ENCODE results near the gene GLG1.

GLG1 gene

DNA sequence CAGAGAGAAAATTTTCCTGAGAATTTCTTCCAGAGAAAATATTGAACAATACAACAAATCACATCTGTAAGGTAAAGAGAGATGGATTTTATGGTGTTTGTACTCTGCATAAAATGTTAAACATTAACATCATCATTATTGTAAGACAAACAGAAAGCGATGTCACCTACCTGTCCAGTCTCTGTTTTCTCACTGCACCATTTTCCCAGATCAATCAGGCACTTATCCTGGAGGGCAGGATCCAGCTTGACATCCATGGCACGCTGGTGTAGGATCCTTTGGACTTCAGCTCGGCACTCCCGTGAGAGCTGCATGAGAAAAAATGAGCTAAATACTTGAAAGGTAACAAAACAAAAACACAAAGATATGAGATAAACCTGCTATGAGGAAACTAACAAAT is 129.7 kb downstream of the GLG1 start:
- in situ Hi-C loops (cut with MboI; ENCODE audit: low pct_unique_long_range_greater_than_20kb, low sequenced_read_pairs, unreplicated experiment) = loop anchor here (25.0 kb wide), 1 partner anchor 135 kb away; the partner anchor contains the start of gene GLG1
- DNase-seq (ENCODE audit: low spot score) = no peak
- TF ChIP-seq, protein P1, sequence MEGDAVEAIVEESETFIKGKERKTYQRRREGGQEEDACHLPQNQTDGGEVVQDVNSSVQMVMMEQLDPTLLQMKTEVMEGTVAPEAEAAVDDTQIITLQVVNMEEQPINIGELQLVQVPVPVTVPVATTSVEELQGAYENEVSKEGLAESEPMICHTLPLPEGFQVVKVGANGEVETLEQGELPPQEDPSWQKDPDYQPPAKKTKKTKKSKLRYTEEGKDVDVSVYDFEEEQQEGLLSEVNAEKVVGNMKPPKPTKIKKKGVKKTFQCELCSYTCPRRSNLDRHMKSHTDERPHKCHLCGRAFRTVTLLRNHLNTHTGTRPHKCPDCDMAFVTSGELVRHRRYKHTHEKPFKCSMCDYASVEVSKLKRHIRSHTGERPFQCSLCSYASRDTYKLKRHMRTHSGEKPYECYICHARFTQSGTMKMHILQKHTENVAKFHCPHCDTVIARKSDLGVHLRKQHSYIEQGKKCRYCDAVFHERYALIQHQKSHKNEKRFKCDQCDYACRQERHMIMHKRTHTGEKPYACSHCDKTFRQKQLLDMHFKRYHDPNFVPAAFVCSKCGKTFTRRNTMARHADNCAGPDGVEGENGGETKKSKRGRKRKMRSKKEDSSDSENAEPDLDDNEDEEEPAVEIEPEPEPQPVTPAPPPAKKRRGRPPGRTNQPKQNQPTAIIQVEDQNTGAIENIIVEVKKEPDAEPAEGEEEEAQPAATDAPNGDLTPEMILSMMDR (IDR thresholded peaks at IDR 0.05; ENCODE audit: extremely low read depth, insufficient read depth, missing control alignments) = no peak

DNA sequence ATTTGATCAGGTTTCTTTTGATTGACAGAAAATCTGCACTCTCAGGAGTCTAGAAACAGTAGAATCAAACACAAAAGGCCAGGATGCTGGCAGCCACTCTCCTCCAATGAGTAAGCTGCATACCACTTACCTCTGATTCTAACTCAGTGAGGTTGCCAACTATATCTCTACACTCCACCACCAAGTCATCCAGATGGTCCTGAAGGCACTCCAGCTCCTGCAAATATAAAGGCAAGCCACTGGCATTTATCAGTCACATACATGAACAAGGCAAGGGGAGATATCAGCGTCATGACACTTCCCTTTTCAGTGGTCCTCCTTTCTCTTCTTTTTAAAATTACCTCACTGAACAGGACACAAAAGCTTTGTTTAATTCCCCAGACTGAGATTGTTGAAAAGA is 132.5 kb downstream of the GLG1 start:
- in situ Hi-C loops (cut with MboI; ENCODE audit: low pct_unique_long_range_greater_than_20kb, low sequenced_read_pairs, unreplicated experiment) = no loop called here
- TF ChIP-seq, protein P1 (IDR thresholded peaks at IDR 0.05; ENCODE audit: extremely low read depth, insufficient read depth, missing control alignments) = no peak
- DNase-seq (ENCODE audit: low spot score) = no peak

DNA sequence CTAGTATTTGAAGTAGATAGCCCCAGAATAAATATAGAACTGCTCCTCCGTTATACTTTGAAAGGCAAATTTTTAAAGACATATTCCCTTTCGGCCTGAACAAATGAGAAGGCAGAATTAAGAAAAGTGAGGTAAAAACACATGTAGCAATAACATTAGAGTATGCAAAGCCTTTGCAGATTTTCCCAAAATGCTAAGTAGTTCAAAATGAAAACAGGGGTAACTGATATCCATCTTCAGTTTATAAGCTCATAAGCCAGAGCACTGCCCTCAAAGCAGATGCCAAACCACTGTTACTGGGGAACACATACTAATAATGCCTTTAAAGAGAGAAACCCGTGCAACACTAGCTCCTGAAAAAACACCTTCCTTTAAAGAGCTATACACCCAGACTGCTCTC is 134.4 kb downstream of the GLG1 start:
- DNase-seq (ENCODE audit: low spot score) = no peak
- TF ChIP-seq, protein P1 (IDR thresholded peaks at IDR 0.05; ENCODE audit: extremely low read depth, insufficient read depth, missing control alignments) = no peak
- in situ Hi-C loops (cut with MboI; ENCODE audit: low pct_unique_long_range_greater_than_20kb, low sequenced_read_pairs, unreplicated experiment) = no loop called here

DNA sequence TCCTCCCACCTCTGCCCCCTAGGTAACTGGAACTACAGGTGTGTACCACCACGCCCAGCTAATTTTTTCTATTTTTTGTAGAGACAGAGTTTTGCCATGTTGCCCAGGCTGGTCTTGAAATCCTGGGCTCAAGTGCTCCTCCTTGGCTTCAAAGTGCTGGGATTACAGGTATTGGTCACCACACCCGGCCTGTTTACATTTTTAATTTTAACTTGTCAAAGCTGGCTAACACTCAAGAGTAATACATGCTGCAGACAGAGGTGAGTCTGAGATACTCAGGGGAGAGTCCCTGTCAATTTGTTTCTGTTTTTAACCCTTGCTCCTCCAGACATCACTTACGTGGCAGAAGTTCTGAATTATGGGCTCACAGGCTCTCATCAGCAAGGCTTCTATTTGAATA is 134.9 kb downstream of the GLG1 start:
- TF ChIP-seq, protein P1 (IDR thresholded peaks at IDR 0.05; ENCODE audit: extremely low read depth, insufficient read depth, missing control alignments) = no peak
- no peak for DNase-seq (ENCODE audit: low spot score)
- in situ Hi-C loops (cut with MboI; ENCODE audit: low pct_unique_long_range_greater_than_20kb, low sequenced_read_pairs, unreplicated experiment) = no loop called here

DNA sequence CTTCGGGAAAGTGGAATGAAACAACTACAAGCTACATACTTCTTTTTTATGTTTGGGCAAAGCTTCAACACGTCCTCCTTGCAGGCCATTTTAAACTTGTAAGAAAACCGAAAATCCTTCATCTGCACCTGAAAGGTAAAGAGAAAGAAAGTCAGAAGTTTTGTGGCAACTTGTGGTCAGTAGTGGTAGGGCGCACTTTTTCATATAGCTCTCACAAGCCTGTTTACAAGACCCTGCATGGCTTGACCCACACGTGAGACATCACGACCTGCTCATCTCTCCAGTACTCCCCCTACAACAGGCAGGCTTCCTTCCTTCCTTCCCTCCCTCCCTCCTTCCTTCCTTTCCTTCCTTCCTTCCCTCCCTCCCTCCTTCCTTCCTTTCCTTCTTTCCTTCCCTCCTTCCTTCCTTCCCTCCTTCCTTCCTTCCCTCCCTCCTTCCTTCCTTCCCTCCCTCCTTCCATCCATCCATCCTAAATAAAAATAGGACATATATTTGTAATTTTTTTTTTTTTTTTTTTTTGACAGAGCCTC is 136.9 kb downstream of the GLG1 start:
- in situ Hi-C loops (cut with MboI; ENCODE audit: low pct_unique_long_range_greater_than_20kb, low sequenced_read_pairs, unreplicated experiment) = no loop called here

DNA sequence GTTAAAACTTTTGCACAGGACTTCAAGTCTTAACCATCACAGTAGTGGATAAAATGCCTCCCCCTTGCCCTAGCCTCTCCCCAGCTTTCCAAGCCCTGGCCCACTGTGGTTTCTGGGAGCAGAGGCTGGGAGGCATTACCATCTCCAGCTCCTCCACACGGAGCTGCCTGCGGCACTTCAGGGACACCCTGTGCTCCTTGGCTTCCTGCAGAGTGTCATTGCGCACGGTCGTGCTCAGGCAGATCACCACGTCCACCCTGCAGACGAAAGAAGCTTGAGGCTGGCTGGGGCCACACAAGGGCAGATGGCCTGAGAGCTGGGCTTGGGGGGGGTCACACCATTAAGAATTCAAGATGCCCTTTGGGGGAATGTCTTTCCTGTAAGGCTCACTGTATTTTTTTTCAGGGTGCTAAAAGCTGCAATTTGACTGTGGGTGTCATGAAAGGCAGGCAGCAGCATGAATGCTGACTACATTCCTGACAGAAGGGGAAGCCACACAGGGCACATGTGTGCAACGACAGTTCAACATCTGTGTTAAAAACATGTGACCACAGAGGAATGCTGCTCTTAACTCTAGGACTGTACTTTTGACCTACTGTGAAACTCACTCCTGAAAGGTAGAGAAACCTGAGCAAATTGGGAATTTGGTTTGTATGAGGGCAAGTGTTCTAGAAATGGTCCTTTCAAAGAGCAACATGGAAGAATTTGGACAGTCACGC is 137.9 kb downstream of the GLG1 start:
- TF ChIP-seq, protein P1 (IDR thresholded peaks at IDR 0.05; ENCODE audit: extremely low read depth, insufficient read depth, missing control alignments) = no peak
- no peak for DNase-seq (ENCODE audit: low spot score)
- in situ Hi-C loops (cut with MboI; ENCODE audit: low pct_unique_long_range_greater_than_20kb, low sequenced_read_pairs, unreplicated experiment) = no loop called here

More for the DNA sequence above, 136.9 kb downstream of the GLG1 start:
- no peak for DNase-seq (ENCODE audit: low spot score)
- TF ChIP-seq, protein P1 (IDR thresholded peaks at IDR 0.05; ENCODE audit: extremely low read depth, insufficient read depth, missing control alignments) = no peak

Data from GM13977 (cell line).